GM12874 (cell line): ENCODE data around the gene POP7.

Experiments
- CTCF ChIP-seq: IDR thresholded peaks from 2 replicates; pipeline ENCODE4 v1.5.1; 2011; ENCODE audit warnings: low read depth, mild to moderate bottlenecking, control low read depth, low read length, moderate library complexity; ENCODE audit not compliant: insufficient read depth

POP7 gene

DNA sequence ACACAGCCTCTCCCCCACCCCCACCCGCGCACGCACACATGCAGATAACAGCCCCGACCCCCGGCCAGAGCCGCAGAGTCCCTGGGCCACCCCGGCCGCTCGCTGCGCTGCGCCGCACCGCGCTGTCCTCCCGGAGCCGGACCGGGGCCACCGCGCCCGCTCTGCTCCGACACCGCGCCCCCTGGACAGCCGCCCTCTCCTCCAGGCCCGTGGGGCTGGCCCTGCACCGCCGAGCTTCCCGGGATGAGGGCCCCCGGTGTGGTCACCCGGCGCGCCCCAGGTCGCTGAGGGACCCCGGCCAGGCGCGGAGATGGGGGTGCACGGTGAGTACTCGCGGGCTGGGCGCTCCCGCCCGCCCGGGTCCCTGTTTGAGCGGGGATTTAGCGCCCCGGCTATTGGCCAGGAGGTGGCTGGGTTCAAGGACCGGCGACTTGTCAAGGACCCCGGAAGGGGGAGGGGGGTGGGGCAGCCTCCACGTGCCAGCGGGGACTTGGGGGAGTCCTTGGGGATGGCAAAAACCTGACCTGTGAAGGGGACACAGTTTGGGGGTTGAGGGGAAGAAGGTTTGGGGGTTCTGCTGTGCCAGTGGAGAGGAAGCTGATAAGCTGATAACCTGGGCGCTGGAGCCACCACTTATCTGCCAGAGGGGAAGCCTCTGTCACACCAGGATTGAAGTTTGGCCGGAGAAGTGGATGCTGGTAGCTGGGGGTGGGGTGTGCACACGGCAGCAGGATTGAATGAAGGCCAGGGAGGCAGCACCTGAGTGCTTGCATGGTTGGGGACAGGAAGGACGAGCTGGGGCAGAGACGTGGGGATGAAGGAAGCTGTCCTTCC is 15.0 kb downstream of the POP7 start:
- TF ChIP-seq CTCF: no peak

- no peak for TF ChIP-seq CTCF
Measured at GRCh38 chr7:100721505-100721812, 15.5 kb downstream of the POP7 start.

DNA sequence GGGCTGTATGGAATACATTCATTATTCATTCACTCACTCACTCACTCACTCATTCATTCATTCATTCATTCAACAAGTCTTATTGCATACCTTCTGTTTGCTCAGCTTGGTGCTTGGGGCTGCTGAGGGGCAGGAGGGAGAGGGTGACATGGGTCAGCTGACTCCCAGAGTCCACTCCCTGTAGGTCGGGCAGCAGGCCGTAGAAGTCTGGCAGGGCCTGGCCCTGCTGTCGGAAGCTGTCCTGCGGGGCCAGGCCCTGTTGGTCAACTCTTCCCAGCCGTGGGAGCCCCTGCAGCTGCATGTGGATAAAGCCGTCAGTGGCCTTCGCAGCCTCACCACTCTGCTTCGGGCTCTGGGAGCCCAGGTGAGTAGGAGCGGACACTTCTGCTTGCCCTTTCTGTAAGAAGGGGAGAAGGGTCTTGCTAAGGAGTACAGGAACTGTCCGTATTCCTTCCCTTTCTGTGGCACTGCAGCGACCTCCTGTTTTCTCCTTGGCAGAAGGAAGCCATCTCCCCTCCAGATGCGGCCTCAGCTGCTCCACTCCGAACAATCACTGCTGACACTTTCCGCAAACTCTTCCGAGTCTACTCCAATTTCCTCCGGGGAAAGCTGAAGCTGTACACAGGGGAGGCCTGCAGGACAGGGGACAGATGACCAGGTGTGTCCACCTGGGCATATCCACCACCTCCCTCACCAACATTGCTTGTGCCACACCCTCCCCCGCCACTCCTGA is 16.7 kb downstream of the POP7 start:
- no peak for TF ChIP-seq CTCF

DNA sequence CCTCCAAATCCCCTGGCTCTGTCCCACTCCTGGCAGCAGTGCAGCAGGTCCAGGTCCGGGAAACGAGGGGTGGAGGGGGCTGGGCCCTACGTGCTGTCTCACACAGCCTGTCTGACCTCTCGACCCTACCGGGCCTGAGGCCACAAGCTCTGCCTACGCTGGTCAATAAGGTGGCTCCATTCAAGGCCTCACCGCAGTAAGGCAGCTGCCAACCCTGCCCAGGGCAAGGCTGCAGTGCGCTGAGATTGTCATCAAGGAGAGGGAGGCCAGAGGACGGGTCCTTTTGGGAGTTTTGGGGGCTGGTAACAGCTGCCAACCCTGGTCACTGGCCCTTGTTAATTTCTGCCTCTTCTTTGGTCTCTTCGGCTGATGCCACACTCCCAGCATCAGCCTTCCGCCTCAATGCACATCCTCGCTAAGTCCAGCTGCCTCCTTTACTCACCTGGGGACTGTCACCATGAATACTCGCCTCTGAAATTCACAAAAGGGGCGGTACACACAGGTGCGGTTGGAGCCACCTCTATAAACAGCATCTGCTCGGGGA is 17.9 kb downstream of the POP7 start:
- no peak for TF ChIP-seq CTCF

- TF ChIP-seq CTCF: no peak
Measured at GRCh38 chr7:100726996-100727761, 21.3 kb downstream of the POP7 start.

DNA sequence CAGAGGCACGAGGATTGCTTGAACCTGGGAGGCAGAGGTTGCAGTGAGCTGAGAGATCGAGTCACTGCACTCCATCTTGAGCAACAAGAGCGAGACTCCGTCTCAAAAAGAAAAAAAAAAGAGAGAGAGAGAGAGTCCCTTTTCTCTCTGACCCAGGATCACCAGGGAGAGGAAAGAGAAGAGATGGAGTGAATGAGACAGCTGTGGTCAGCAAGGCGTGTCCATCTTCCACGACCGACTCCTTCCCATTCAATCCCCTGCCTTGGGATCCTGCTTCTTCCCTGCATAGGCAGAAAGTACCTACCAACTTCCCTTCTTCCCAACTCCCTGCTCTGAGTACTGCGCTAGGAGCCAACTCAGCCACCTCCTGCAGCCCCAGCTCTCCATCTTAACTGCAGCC is 22.3 kb downstream of the POP7 start:
- no peak for TF ChIP-seq CTCF
